GM12892 (cell line): ENCODE results near the gene OR13C8.

Source experiments
- POLR2A ChIP-seq: IDR thresholded peaks from 2 replicates; pipeline ENCODE4 v1.6.1; 2011; ENCODE audit warnings: low read depth, low read length, control low read depth
- POLR2AphosphoS5 ChIP-seq: IDR thresholded peaks from 2 replicates; pipeline ENCODE4 v1.6.1; 2011; ENCODE audit warnings: low read depth, low read length, control low read depth
- TAF1 ChIP-seq: IDR thresholded peaks from 2 replicates; pipeline ENCODE4 v1.6.1; 2011; ENCODE audit warnings: low read depth, mild to moderate bottlenecking, control low read depth, low read length, borderline replicate concordance

DNA sequence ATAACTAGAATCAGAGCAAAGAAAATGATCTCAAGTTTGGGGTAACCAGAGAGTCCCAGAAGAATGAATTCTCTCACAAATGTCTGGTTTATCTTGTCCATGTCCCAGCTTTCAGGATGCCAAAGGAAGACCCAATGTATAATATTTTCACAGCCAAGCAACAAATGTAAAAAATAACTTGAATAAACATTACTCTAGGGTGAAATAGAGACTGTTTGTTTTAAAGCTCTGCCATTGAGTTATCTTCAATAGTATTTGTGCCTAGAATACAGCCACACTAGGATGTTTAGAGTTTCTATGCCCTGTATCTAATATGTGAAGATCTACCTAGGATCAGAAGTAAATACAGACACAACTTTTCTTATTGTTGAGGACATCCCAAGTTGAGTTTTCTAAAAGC lies 41.9 kb upstream of the OR13C8 start, which contains the start of gene OR13C4:
- TF ChIP-seq POLR2AphosphoS5 (no peak), TAF1 (no peak), POLR2A (no peak)
